GM23338 (cell line): Measurements from ENCODE around the gene KRTAP10-12. TPM values are rescaled to one million over a fixed set of nuclear protein-coding genes. Genes with fewer than 3 reads are reported as not detected.

Experiments used
- ATAC-seq: fragments of 200-7000 bp; cut with Tn5 transposase; 3 replicates; pipeline ENCODE4 v1.9.1; 2020
- DNase-seq: peaks from one replicate; pipeline ENCODE4 v3.0.0-alpha.2; 2015; ENCODE audit warnings: low spot score
- H2AFZ ChIP-seq: fragments of 200-600 bp; sonication (generic); 2 replicates; pipeline ENCODE4 v1.8.0; 2016; ENCODE audit warnings: antibody characterized with exemption, mild to moderate bottlenecking, moderate library complexity
- H3F3A ChIP-seq: fragments of 200-600 bp; sonication (generic); replicated peaks from 2 replicates; pipeline ENCODE4 v1.8.0; 2017; ENCODE audit warnings: antibody characterized with exemption, mixed run types, low read depth
- H3K27ac ChIP-seq: fragments of 200-600 bp; sonication (generic); 2 replicates; pipeline ENCODE4 v1.6.1; 2016; ENCODE audit warnings: low read depth
- H3K27me3 ChIP-seq: fragments of 200-600 bp; sonication (generic); 2 replicates; pipeline ENCODE4 v1.8.0; 2016; ENCODE audit warnings: mild to moderate bottlenecking, mixed run types, moderate library complexity; ENCODE audit not compliant: insufficient read depth
- H3K36me3 ChIP-seq: fragments of 200-600 bp; sonication (generic); 2 replicates; pipeline ENCODE4 v1.8.0; 2016; ENCODE audit warnings: mild to moderate bottlenecking; ENCODE audit not compliant: insufficient read depth
- H3K4me1 ChIP-seq: fragments of 200-600 bp; sonication (generic); 2 replicates; pipeline ENCODE4 v1.8.0; 2016; ENCODE audit warnings: mild to moderate bottlenecking, moderate library complexity; ENCODE audit not compliant: insufficient read depth
- H3K4me2 ChIP-seq: fragments of 200-600 bp; sonication (generic); 2 replicates; pipeline ENCODE4 v1.7.1; 2017; ENCODE audit warnings: mixed run types
- H3K4me3 ChIP-seq: fragments of 200-600 bp; sonication (generic); 2 replicates; pipeline ENCODE4 v1.6.1; 2016; ENCODE audit warnings: mixed run types
- H3K79me2 ChIP-seq: fragments of 200-600 bp; sonication (generic); replicated peaks from 2 replicates; pipeline ENCODE4 v1.8.0; 2017; ENCODE audit warnings: mild to moderate bottlenecking; ENCODE audit not compliant: insufficient read depth
- H3K9me2 ChIP-seq: fragments of 200-600 bp; sonication (generic); 2 replicates; pipeline ENCODE4 v1.8.0; 2017; ENCODE audit not compliant: insufficient read depth
- H4K20me1 ChIP-seq: fragments of 200-600 bp; sonication (generic); replicated peaks from 2 replicates; pipeline ENCODE4 v1.8.0; 2017; ENCODE audit warnings: mild to moderate bottlenecking; ENCODE audit not compliant: insufficient read depth
- H3K27ac Mint-ChIP-seq: 2 replicates; pipeline ENCODE4 v1.8.0; 2020; ENCODE audit warnings: inconsistent platforms, mild to moderate bottlenecking, moderate library complexity, mixed read lengths
- H3K27me3 Mint-ChIP-seq: 3 replicates; pipeline ENCODE4 v1.8.0; 2022; ENCODE audit warnings: low read depth, mild to moderate bottlenecking, moderate library complexity, mixed read lengths, inconsistent platforms; ENCODE audit not compliant: insufficient read depth, poor library complexity
- H3K36me3 Mint-ChIP-seq: 3 replicates; pipeline ENCODE4 v1.8.0; 2021; ENCODE audit warnings: low read depth, mild to moderate bottlenecking, inconsistent platforms, moderate library complexity, mixed read lengths
- H3K4me1 Mint-ChIP-seq: 3 replicates; pipeline ENCODE4 v1.8.0; 2020; ENCODE audit warnings: mild to moderate bottlenecking, inconsistent platforms, mixed read lengths
- H3K4me3 Mint-ChIP-seq: 3 replicates; pipeline ENCODE4 v1.8.0; 2021; ENCODE audit warnings: moderate library complexity, mild to moderate bottlenecking, inconsistent platforms, mixed read lengths
- H3K9me3 Mint-ChIP-seq: 3 replicates; pipeline ENCODE4 v1.8.0; 2020; ENCODE audit warnings: moderate library complexity, mild to moderate bottlenecking, inconsistent platforms, mixed read lengths
- CREB1 ChIP-seq: fragments of 250-450 bp; sonication (Bioruptor Pico); IDR thresholded peaks from 2 replicates; pipeline ENCODE4 v1.5.0; 2020; ENCODE audit warnings: low read depth, mild to moderate bottlenecking, moderate library complexity
- EZH2 ChIP-seq: fragments of 200-600 bp; sonication (generic); IDR thresholded peaks from one replicate; pipeline ENCODE4 v1.8.0; 2017; ENCODE audit warnings: antibody characterized with exemption, mild to moderate bottlenecking, low read depth; ENCODE audit not compliant: unreplicated experiment
- JUNB ChIP-seq: IDR thresholded peaks from one replicate; pipeline ENCODE4 v1.6.1; 2016; ENCODE audit warnings: antibody characterized with exemption; ENCODE audit not compliant: unreplicated experiment
- NANOG ChIP-seq: IDR thresholded peaks from 2 replicates; pipeline ENCODE4 v1.6.1; 2016; ENCODE audit warnings: antibody characterized with exemption, borderline replicate concordance
- POLR2AphosphoS5 ChIP-seq: IDR thresholded peaks from 2 replicates; pipeline ENCODE4 v1.6.1; 2016; ENCODE audit warnings: antibody characterized with exemption, low read depth
- STAT1 ChIP-seq: IDR thresholded peaks from one replicate; pipeline ENCODE4 v1.6.1; 2016; ENCODE audit warnings: antibody characterized with exemption; ENCODE audit not compliant: unreplicated experiment
- ZNF331 ChIP-seq: fragments of 250-450 bp; sonication (Bioruptor Pico); IDR thresholded peaks from 2 replicates; pipeline ENCODE4 v1.5.0; 2020; ENCODE audit warnings: low read depth, mild to moderate bottlenecking, moderate library complexity
- ZNF462 ChIP-seq: fragments of 250-450 bp; sonication (Bioruptor Pico); IDR thresholded peaks from 2 replicates; pipeline ENCODE4 v1.5.0; 2020; ENCODE audit warnings: mild to moderate bottlenecking, moderate library complexity
- polyA plus RNA-seq: library from polyadenylated mRNA; unstranded; fragments of >200 nt; fragmentation: Nextera tagmentation; extraction: Ambion mirVana; gene quantifications from 2 replicates; pipeline ENCODE4 v1.2.1, GENCODE V29; 2016
- total RNA-seq: library from RNA; depleted of rRNA; stranded (reverse); fragments of >200 nt; shearing (Covaris generic); gene quantifications from 2 replicates; pipeline ENCODE4 v1.2.3, GENCODE V29; 2014

The KRTAP10-12 gene
- total and polyA plus RNA-seq, 2 experiments from 2014 or later = not detected

GRCh38 chr21:44708213-44708865 lies 11.4 kb downstream of the KRTAP10-12 start:
- ATAC-seq (peak; percentile 12), DNase-seq (peak; percentile 79)
- Histone ChIP-seq H3K27me3 (peaks cover 80% of the 10 kb centered on the region), H3K27ac (no peak overlapping the region), H3K4me3 (peak overlapping the region; percentile 71), H3K9me2 (no peaks in the 10 kb centered on the region), H3K4me2 (peak overlapping the region; percentile 95), H3K4me1 (peaks cover 59% of the 10 kb centered on the region), H2AFZ (no peak overlapping the region), H4K20me1 (no peaks in the 10 kb centered on the region), H3F3A (peaks cover 31% of the 10 kb centered on the region), H3K36me3 (no peaks in the 10 kb centered on the region), H3K79me2 (no peaks in the 10 kb centered on the region)
- Mint-ChIP-seq H3K27me3 (peaks cover 81% of the 10 kb centered on the region), H3K27ac (no peak overlapping the region), H3K36me3 (no peaks in the 10 kb centered on the region), H3K9me3 (no peaks in the 10 kb centered on the region), H3K4me3 (peak overlapping the region; percentile 78), H3K4me1 (peaks cover 71% of the 10 kb centered on the region)
- peak; percentile 71 for TF ChIP-seq EZH2
- no peak for TF ChIP-seq CREB1
- TF ChIP-seq NANOG = no peak

GRCh38 chr21:44708866-44709425 lies 12.0 kb downstream of the KRTAP10-12 start:
- no peaks in the 10 kb centered on the region for H3K36me3 Mint-ChIP-seq
- H3K27me3 Mint-ChIP-seq = peaks cover 86% of the 10 kb centered on the region
- TF ChIP-seq STAT1 (no peak), ZNF462 (CRISPR knock-in tag) (no peak), POLR2AphosphoS5 (no peak), ZNF331 (CRISPR knock-in tag) (no peak), CREB1 (no peak), NANOG (no peak), EZH2 (no peak), JUNB (no peak)
- ATAC-seq (no peak), DNase-seq (no peak)
- Histone ChIP-seq H2AFZ (no peak overlapping the region), H3K79me2 (no peaks in the 10 kb centered on the region), H3K36me3 (no peaks in the 10 kb centered on the region), H3K9me2 (no peaks in the 10 kb centered on the region), H3F3A (peaks cover 31% of the 10 kb centered on the region), H3K27me3 (peaks cover 86% of the 10 kb centered on the region), H3K27ac (no peak overlapping the region), H3K4me2 (peak overlapping the region; percentile 95), H4K20me1 (no peaks in the 10 kb centered on the region), H3K4me3 (peak overlapping the region; percentile 71), H3K4me1 (peaks cover 55% of the 10 kb centered on the region)
- H3K27ac Mint-ChIP-seq = no peak overlapping the region
- H3K4me1 Mint-ChIP-seq = peaks cover 66% of the 10 kb centered on the region
- H3K4me3 Mint-ChIP-seq = peak overlapping the region; percentile 78
- H3K9me3 Mint-ChIP-seq = no peaks in the 10 kb centered on the region
